ENCODE data around the gene MYH15. TPM values are rescaled to one million over a fixed set of nuclear protein-coding genes. Genes with fewer than 3 reads are reported as not detected.
A peak's percentile ranks its signal among the peaks of the same experiment; 100 is the strongest.

MYH15 gene
- total and polyA plus RNA-seq, 2 of the 8 experiments (the other 6 are each of a cell fraction or from before 2014, with no cell fraction given) = under 0.01 TPM; not detected in 1

DNA sequence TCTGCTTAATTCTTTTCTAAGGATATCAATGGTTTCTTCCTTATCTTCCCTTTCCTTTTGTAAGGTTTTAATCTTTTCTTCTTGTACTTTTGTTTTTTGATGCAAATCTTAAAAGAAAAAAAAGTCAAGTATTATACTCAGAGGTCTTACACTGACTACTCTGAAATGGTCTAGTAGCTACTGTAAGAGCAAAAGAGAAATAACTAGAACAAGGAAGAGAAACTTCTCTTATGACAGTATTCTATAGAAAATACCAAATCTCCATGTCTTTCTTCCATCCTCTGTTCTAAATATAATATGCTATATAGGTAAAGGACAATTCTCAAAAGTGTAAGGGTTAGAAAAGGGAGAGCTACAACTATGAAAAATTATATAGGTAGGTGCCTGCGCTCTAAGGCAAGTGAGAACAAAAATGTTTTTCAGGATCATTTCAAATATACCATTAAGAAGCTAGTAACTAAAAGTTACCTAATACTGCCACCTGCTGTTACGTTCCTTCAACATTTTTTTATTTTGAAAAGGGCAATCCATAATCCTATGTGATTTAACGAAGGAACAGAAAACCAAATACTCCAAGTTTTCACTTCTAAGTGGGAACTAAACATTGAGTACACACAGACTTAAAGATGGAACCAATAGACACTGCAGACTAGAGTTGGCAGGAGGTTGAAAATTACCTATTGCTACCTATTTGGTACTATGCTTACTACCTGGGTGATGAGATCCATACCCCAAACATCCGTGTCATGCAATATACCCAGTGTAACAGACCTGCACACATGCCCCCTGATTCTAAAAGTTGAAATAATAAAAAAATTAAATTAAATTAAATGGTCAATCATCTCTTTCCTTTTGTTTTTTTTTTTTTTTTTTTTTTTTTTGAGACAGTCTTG lies 42.1 kb upstream of the MYH15 start:
- H3K56ac ChIP-seq (replicated peaks; ENCODE audit: insufficient read length, low read depth, low read length) = no peak overlapping the region
- CTCF ChIA-PET (ENCODE audit: partially characterized antibody) = interaction anchor here (0.6 to 5.3 kb wide), 32 partner anchors 9 to 596 kb away, joined by 3 to 91 read pairs (median 4); no protein-coding TSS in a partner anchor
- no peaks in the 10 kb centered on the region for H3K79me1 ChIP-seq (ENCODE audit: low read depth, low read length)
- 84% methylated on average over 4 of the region's 4 CpGs; no CpG with 5 or more reads in 1 of the 2 experiments for WGBS, 2 experiments (ENCODE audit: extremely low coverage in 1 of 2, insufficient coverage in 1 of 2, insufficient read length in 1 of 2, insufficient replicate concordance in 2 of 2, low coverage in 1 of 2, low lambda C conversion rate in 2 of 2, missing lambda C conversion rate in 1 of 2)
- H4K8ac ChIP-seq (ENCODE audit: extremely low read depth, insufficient read depth, low read length) = no peak overlapping the region
- no peak overlapping the region for H3K14ac ChIP-seq (ENCODE audit: insufficient read length)
- no peak overlapping the region for H2BK5ac ChIP-seq (ENCODE audit: low read depth, low read length)
- H3K9ac ChIP-seq (replicated peaks in 1 of 4; ENCODE audit: extremely low read depth in 1 of 4, low read depth in 3 of 4, low read length in 3 of 4) = no peak overlapping the region
- no peak overlapping the region for H4K5ac ChIP-seq (ENCODE audit: insufficient read length, low read depth, low read length)
- no peak overlapping the region for H3K18ac ChIP-seq (ENCODE audit: extremely low read depth, low read length)
- no peak overlapping the region for H3K4ac ChIP-seq (replicated peaks; ENCODE audit: insufficient read length, low read depth, low read length)
- peak in 1 of 2 experiments; percentile 46; a peak in 3 of 4 replicates for TF ChIP-seq RAD21 (IDR thresholded peaks at IDR 0.05 in 1 of 2, conservative IDR thresholded peaks at IDR 0.05 in 1 of 2; ENCODE audit: low read depth in 2 of 2, low read length in 2 of 2)
- TF ChIP-seq, protein P1, sequence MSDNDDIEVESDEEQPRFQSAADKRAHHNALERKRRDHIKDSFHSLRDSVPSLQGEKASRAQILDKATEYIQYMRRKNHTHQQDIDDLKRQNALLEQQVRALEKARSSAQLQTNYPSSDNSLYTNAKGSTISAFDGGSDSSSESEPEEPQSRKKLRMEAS (IDR thresholded peaks at IDR 0.05) = no peak
- TF ChIP-seq, protein P2, sequence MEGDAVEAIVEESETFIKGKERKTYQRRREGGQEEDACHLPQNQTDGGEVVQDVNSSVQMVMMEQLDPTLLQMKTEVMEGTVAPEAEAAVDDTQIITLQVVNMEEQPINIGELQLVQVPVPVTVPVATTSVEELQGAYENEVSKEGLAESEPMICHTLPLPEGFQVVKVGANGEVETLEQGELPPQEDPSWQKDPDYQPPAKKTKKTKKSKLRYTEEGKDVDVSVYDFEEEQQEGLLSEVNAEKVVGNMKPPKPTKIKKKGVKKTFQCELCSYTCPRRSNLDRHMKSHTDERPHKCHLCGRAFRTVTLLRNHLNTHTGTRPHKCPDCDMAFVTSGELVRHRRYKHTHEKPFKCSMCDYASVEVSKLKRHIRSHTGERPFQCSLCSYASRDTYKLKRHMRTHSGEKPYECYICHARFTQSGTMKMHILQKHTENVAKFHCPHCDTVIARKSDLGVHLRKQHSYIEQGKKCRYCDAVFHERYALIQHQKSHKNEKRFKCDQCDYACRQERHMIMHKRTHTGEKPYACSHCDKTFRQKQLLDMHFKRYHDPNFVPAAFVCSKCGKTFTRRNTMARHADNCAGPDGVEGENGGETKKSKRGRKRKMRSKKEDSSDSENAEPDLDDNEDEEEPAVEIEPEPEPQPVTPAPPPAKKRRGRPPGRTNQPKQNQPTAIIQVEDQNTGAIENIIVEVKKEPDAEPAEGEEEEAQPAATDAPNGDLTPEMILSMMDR (IDR thresholded peaks at IDR 0.05; ENCODE audit: control extremely low read depth in 1 of 3, insufficient read depth in 1 of 3, low read depth in 1 of 3, low read length in 3 of 3) = peak in 2 of 3 experiments; percentile 13 to 15; a peak in 2 of 4 replicates
- no peak overlapping the region for H3K4me2 ChIP-seq (ENCODE audit: insufficient read depth in 1 of 2, low read depth in 2 of 2, low read length in 2 of 2)
- no peak overlapping the region for H2BK15ac ChIP-seq (ENCODE audit: low read length)
- no peaks in the 10 kb centered on the region for H3K23me2 ChIP-seq (ENCODE audit: low read depth, low read length)
- H3K9me3 ChIP-seq (ENCODE audit: insufficient read depth in 2 of 2, low read depth in 1 of 2, low read length in 1 of 2) = no peaks in the 10 kb centered on the region
- DNase-seq (ENCODE audit: low read depth in 1 of 2, low spot score in 2 of 2) = no peak
- peaks cover 0 to 52% (median 10%) of the 10 kb centered on the region in 4 experiments for H3K36me3 ChIP-seq (ENCODE audit: control insufficient read depth in 2 of 4, insufficient read depth in 4 of 4, low read length in 3 of 4)
- no peak overlapping the region for H2AFZ ChIP-seq (ENCODE audit: low read length)
- no peaks in the 10 kb centered on the region for H3K79me2 ChIP-seq (ENCODE audit: control insufficient read depth in 1 of 2, insufficient read depth in 2 of 2, low read length in 2 of 2)
- no peak overlapping the region for H2AK5ac ChIP-seq (ENCODE audit: low read depth, low read length)
- H3K4me1 ChIP-seq (replicated peaks in 1 of 4; ENCODE audit: control insufficient read depth in 3 of 4, insufficient read depth in 4 of 4, low read length in 3 of 4) = no peaks in the 10 kb centered on the region
- no peak overlapping the region for H2BK12ac ChIP-seq (ENCODE audit: low read depth, low read length)
- POLR2A ChIA-PET (ENCODE audit: partially characterized antibody) = interaction anchor here (0.6 to 1.2 kb wide), 4 partner anchors 15 to 132 kb away, joined by 3 to 5 read pairs (median 3); no protein-coding TSS in a partner anchor
- H3K27me3 ChIP-seq (replicated peaks in 1 of 4; ENCODE audit: control insufficient read depth in 3 of 4, extremely low read depth in 1 of 4, insufficient read depth in 3 of 4, low read length in 3 of 4) = no peaks in the 10 kb centered on the region
- H2BK120ac ChIP-seq (replicated peaks; ENCODE audit: low read depth, low read length) = no peak overlapping the region
- H3K23ac ChIP-seq (ENCODE audit: insufficient read length) = no peak overlapping the region
- FAIRE-seq = peak; percentile 28
- H2BK20ac ChIP-seq (ENCODE audit: low read length) = no peak overlapping the region
- H3K27ac ChIP-seq (ENCODE audit: low read depth, low read length) = no peak overlapping the region
- no peaks in the 10 kb centered on the region for H4K20me1 ChIP-seq (replicated peaks in 1 of 2; ENCODE audit: control insufficient read depth in 1 of 2, insufficient read depth in 2 of 2, low read length in 2 of 2)
- H3K4me3 ChIP-seq (ENCODE audit: extremely low read depth in 1 of 4, insufficient read depth in 2 of 4, low read depth in 3 of 4, low read length in 4 of 4) = no peak overlapping the region
- H4K91ac ChIP-seq (replicated peaks; ENCODE audit: insufficient read length, low read length) = no peak overlapping the region
